HepG2 (cell line): ENCODE measurements around the gene ARID5B. TPM values are rescaled to one million over a fixed set of nuclear protein-coding genes. Genes with fewer than 3 reads are reported as not detected.

Experiments used
- ATAC-seq: fragments of 200-7000 bp; cut with Tn5 transposase; 3 replicates; pipeline ENCODE4 v1.9.1; 2020; ENCODE audit warnings: mild to moderate bottlenecking, moderate library complexity
- BruUV-seq: library from RNA; stranded (reverse); fragments of 400-500 nt; replicated peaks from 2 replicates; lab custom pipeline; 2021; lab: Mats Ljungman, UMichigan
- CTCF ChIA-PET: fragments of 300-600 bp; formaldehyde crosslinking; extraction: SDS; loops from one replicate; lab custom pipeline; 2021; ENCODE audit warnings: low total read pairs, inconsistent platforms, low intra/inter-chr PET ratio; lab: Yijun Ruan, JAX
- POLR2A ChIA-PET: fragments of 350-600 bp; sonication (Branson Sonifier 250); formaldehyde crosslinking; loops from one replicate; lab custom pipeline; 2020; ENCODE audit warnings: antibody characterized with exemption, inconsistent platforms; lab: Yijun Ruan, JAX
- DNase-seq: peaks from one replicate; pipeline ENCODE4 v3.0.0-alpha.2; 2015; ENCODE audit warnings: low spot score
- FAIRE-seq: peaks from 3 replicates; lab custom pipeline; 2011; peaks lifted over from hg19 to GRCh38; lab: Jason Lieb, UNC
- H2AFZ ChIP-seq: one replicate; pipeline ENCODE4 v1.6.1; 2011; ENCODE audit warnings: low read length, inconsistent platforms
- H3K27ac ChIP-seq: fragments of 300-600 bp; 3 replicates; pipeline ENCODE4 v1.8.0; 2011; ENCODE audit warnings: mixed run types, mild to moderate bottlenecking, mixed read lengths, low read length, inconsistent platforms; ENCODE audit not compliant: insufficient read depth; ENCODE audit errors: extremely low read length
- H3K27me3 ChIP-seq, 2 experiments: fragments of 200-600 bp in 1 of 2; 2 replicates in 1 of 2; 3 replicates in 1 of 2; pipeline versions ENCODE4 v1.6.0 to v1.8.0; 2011; ENCODE audit warnings: low read length in 2 of 2, mild to moderate bottlenecking in 2 of 2, moderate library complexity in 2 of 2, inconsistent platforms in 1 of 2; ENCODE audit not compliant: insufficient read depth in 2 of 2, control insufficient read depth in 1 of 2
- H3K36me3 ChIP-seq, 2 experiments: fragments of 200-600 bp in 1 of 2; replicated peaks in 1 of 2; 2 replicates in 1 of 2; 3 replicates in 1 of 2; pipeline versions ENCODE4 v1.5.1 to v1.8.0; 2011; ENCODE audit warnings: low read length in 2 of 2, inconsistent platforms in 1 of 2; ENCODE audit not compliant: insufficient read depth in 2 of 2, control insufficient read depth in 1 of 2
- H3K4me1 ChIP-seq: 2 replicates; pipeline ENCODE4 v1.5.1; 2012; ENCODE audit warnings: low read length, inconsistent platforms; ENCODE audit not compliant: insufficient read depth
- H3K4me2 ChIP-seq: 2 replicates; pipeline ENCODE4 v1.6.0; 2011; ENCODE audit warnings: low read depth, low read length, inconsistent platforms
- H3K4me3 ChIP-seq, 3 experiments: fragments of 200-600 bp in 1 of 3; sonication (generic), shearing (Covaris generic) in 1 of 3; replicated peaks in 1 of 3; 2 replicates each; pipeline ENCODE4 v1.5.1; 2011 to 2016; ENCODE audit warnings: low read length in 3 of 3, inconsistent platforms in 2 of 3, low read depth in 2 of 3, mild to moderate bottlenecking in 2 of 3, control low read depth in 1 of 3, mixed read lengths in 1 of 3; ENCODE audit not compliant: insufficient read depth in 1 of 3
- H3K79me2 ChIP-seq: one replicate; pipeline ENCODE4 v1.6.1; 2011; ENCODE audit warnings: low read length, inconsistent platforms; ENCODE audit not compliant: insufficient read depth
- H3K9ac ChIP-seq: 2 replicates; pipeline ENCODE4 v1.6.0; 2011; ENCODE audit warnings: mild to moderate bottlenecking, low read depth, low read length, inconsistent platforms; ENCODE audit not compliant: insufficient read depth
- H3K9me3 ChIP-seq: 2 replicates; pipeline ENCODE4 v1.5.1; 2012; ENCODE audit warnings: mild to moderate bottlenecking, low read length
- H4K20me1 ChIP-seq: 2 replicates; pipeline ENCODE4 v1.6.0; 2011; ENCODE audit warnings: inconsistent platforms, mild to moderate bottlenecking, low read length, moderate library complexity; ENCODE audit not compliant: insufficient read depth
- ARNTL ChIP-seq: sonication (generic); formaldehyde crosslinking; IDR thresholded peaks from 2 replicates; pipeline ENCODE4 v1.4.0; 2020; ENCODE audit warnings: mild to moderate bottlenecking, missing genetic modification reagents
- BHLHE40 ChIP-seq: IDR thresholded peaks from 2 replicates; pipeline ENCODE4 v1.6.1; 2011; ENCODE audit warnings: low read length, improper control_type of control experiment
- HMGXB4 ChIP-seq, 2 experiments: sonication (generic) in 1 of 2; formaldehyde crosslinking in 1 of 2; IDR thresholded peaks; 2 replicates each; pipeline versions ENCODE4 v1.4.0 to v1.6.1; 2018 to 2020; ENCODE audit warnings: missing genetic modification reagents in 2 of 2, borderline replicate concordance in 1 of 2, low read depth in 1 of 2, mild to moderate bottlenecking in 1 of 2, missing biosample characterization in 1 of 2
- ONECUT2 ChIP-seq: sonication (generic); formaldehyde crosslinking; IDR thresholded peaks from 2 replicates; pipeline ENCODE4 v1.4.0; 2020; ENCODE audit warnings: missing genetic modification reagents
- PBX2 ChIP-seq: IDR thresholded peaks from 2 replicates; pipeline ENCODE4 v1.6.1; 2016; ENCODE audit warnings: control low read depth
- SMAD3 ChIP-seq: sonication (generic); formaldehyde crosslinking; IDR thresholded peaks from 2 replicates; pipeline ENCODE4 v1.4.0; 2020; ENCODE audit warnings: missing genetic modification reagents
- SMAD9 ChIP-seq: sonication (generic); formaldehyde crosslinking; IDR thresholded peaks from 2 replicates; pipeline ENCODE4 v1.5.1; 2020; ENCODE audit warnings: mild to moderate bottlenecking, missing genetic modification reagents
- ZBTB49 ChIP-seq: sonication (generic); formaldehyde crosslinking; IDR thresholded peaks from 2 replicates; pipeline ENCODE4 v1.4.0; 2020; ENCODE audit warnings: missing genetic modification reagents, borderline replicate concordance
- ZNF550 ChIP-seq: sonication (generic); formaldehyde crosslinking; IDR thresholded peaks from 2 replicates; pipeline ENCODE4 v1.4.0; 2020; ENCODE audit warnings: mild to moderate bottlenecking, missing genetic modification reagents, borderline replicate concordance
- ZNF589 ChIP-seq: sonication (generic); formaldehyde crosslinking; conservative IDR thresholded peaks from 2 replicates; pipeline ENCODE4 v1.8.0; 2022; ENCODE audit warnings: mild to moderate bottlenecking, moderate library complexity, missing genetic modification reagents
- ZNF678 ChIP-seq: sonication (generic); formaldehyde crosslinking; IDR thresholded peaks from 2 replicates; pipeline ENCODE4 v1.4.0; 2020; ENCODE audit warnings: mild to moderate bottlenecking, missing genetic modification reagents
- ZNF691 ChIP-seq: sonication (generic); formaldehyde crosslinking; IDR thresholded peaks from 2 replicates; pipeline ENCODE4 v1.4.0; 2020; ENCODE audit warnings: missing genetic modification reagents, low read depth, mild to moderate bottlenecking, borderline replicate concordance
- WGBS: methylation state at CpG from one replicate; pipeline ENCODE4 v1.1.6; 2017; ENCODE audit warnings: low lambda C conversion rate; 5-methylcytosine and 5-hydroxymethylcytosine counted together
- in situ Hi-C: cut with HindIII; loops from 2 replicates; pipeline ENCODE4 v1.10.0; 2017; ENCODE audit warnings: low pct_unique_long_range_greater_than_20kb; ENCODE audit not compliant: extremely low pct_ligation_motif_present
- intact Hi-C: fragments of 100-400 bp; cut with micrococcal nuclease; formaldehyde crosslinking; loops from one replicate; pipeline ENCODE4 v1.10.0; 2022; ENCODE audit not compliant: unreplicated experiment
- polyA plus RNA-seq, 8 experiments: library from polyadenylated mRNA; depleted of rRNA in 3 of 8; stranded (reverse) in 7 of 8; unstranded in 1 of 8; fragments of >200 nt; fragmentation: Illumina TruSeq in 4 of 8; extraction: Trizol in 4 of 8; gene quantifications; 2 replicates each; pipeline versions ENCODE4 v1.2.1 to v1.2.3, GENCODE V29; 2011 to 2016; ENCODE audit warnings: low read depth in 4 of 8, missing spikeins in 1 of 8, mixed read lengths in 1 of 8; ENCODE audit not compliant: insufficient read depth in 1 of 8
- total RNA-seq, 5 experiments: library from RNA; depleted of rRNA; stranded (reverse); fragments of >200 nt; fragmentation: Illumina TruSeq; extraction: Trizol; gene quantifications; 2 replicates each; pipeline ENCODE4 v1.2.3, GENCODE V29; 2016; ENCODE audit warnings: low read depth in 1 of 5

The ARID5B gene
- total and polyA plus RNA-seq, 2 of the 13 experiments (the other 11 are each of a cell fraction or from before 2014, with no cell fraction given): 6.2 to 21.1 TPM

GRCh38 chr10:62057359-62057758, 155.9 kb downstream of the ARID5B start:
- Histone ChIP-seq H3K27me3 (no peaks in the 10 kb centered on the region), H3K79me2 (peaks cover 45% of the 10 kb centered on the region), H2AFZ (no peak overlapping the region), H3K4me1 (peaks cover 73% of the 10 kb centered on the region), H3K36me3 (peaks cover 14 to 81% of the 10 kb centered on the region in 2 experiments), H3K27ac (no peak overlapping the region), H4K20me1 (peaks cover 26% of the 10 kb centered on the region), H3K9ac (no peak overlapping the region), H3K9me3 (no peaks in the 10 kb centered on the region), H3K4me2 (no peak overlapping the region), H3K4me3 (no peak overlapping the region)
- BruUV-seq: no TSS peak
- intact Hi-C loops: no loop called here
- ATAC-seq (no peak), FAIRE-seq (no peak), DNase-seq (no peak)
- TF ChIP-seq HMGXB4 (CRISPR knock-in tag; IDR thresholded peaks at IDR 0.05; ENCODE audit: borderline replicate concordance in 1 of 2, low read depth in 1 of 2) (no peak), ONECUT2 (CRISPR knock-in tag) (no peak), ZNF678 (no peak), ZNF691 (CRISPR knock-in tag) (no peak), BHLHE40 (no peak), ARNTL (CRISPR knock-in tag) (no peak), ZNF589 (CRISPR knock-in tag) (no peak), ZNF550 (CRISPR knock-in tag) (no peak), SMAD9 (no peak), PBX2 (CRISPR knock-in tag) (no peak), SMAD3 (no peak), ZBTB49 (CRISPR knock-in tag) (no peak)
- CTCF ChIA-PET: no interaction called here
- in situ Hi-C loops: no loop called here
- WGBS: 97% methylated on average over 3 of the region's 3 CpGs
- POLR2A ChIA-PET: interaction anchor here (1.2 to 3.5 kb wide), 2 partner anchors 8 to 19 kb away, joined by 3 to 21 read pairs; no protein-coding TSS in a partner anchor
